Lower leg skin (tissue), 4 donors: ENCODE measurements around the gene SOAT2. TPM values are rescaled to one million over a fixed set of nuclear protein-coding genes. Genes with fewer than 3 reads are reported as not detected.

Source experiments
- DNase-seq, 2 donors: peaks; one replicate each; pipeline ENCODE4 v3.0.0-alpha.2; 2019; ENCODE audit warnings: low spot score in 2 of 2
- H3K4me3 ChIP-seq: fragments of 200-600 bp; sonication (generic); 2 replicates; pipeline ENCODE4 v1.5.1; 2017; ENCODE audit warnings: mild to moderate bottlenecking, low read depth; ENCODE audit not compliant: poor library complexity, severe bottlenecking
- POLR2A ChIP-seq, 2 donors: fragments of 450-650 bp; IDR thresholded peaks; one replicate each; pipeline ENCODE4 v1.6.1; 2016 to 2017; ENCODE audit warnings: antibody characterized with exemption in 2 of 2, mild to moderate bottlenecking in 1 of 2, moderate library complexity in 1 of 2
- WGBS, 2 donors: methylation state at CpG; one replicate each; pipeline ENCODE4 v1.1.5; 2018; 5-methylcytosine and 5-hydroxymethylcytosine counted together
- intact Hi-C: fragments of 100-400 bp; cut with DNase I; formaldehyde crosslinking; loops from one replicate; pipeline ENCODE4 v1.15.0; 2023; ENCODE audit warnings: low total_unique reads
- total RNA-seq, 4 donors: library from RNA; depleted of rRNA; stranded (reverse); fragments of >200 nt; gene quantifications; one replicate each; pipeline ENCODE4 v1.1.0, GENCODE V29; 2016
- TF ChIP-seq, protein P1 (sequence below), 3 donors: fragments of 450-650 bp; IDR thresholded peaks; one replicate each; pipeline ENCODE4 v1.5.1; 2016; ENCODE audit warnings: antibody characterized with exemption in 3 of 3, mild to moderate bottlenecking in 3 of 3, moderate library complexity in 2 of 3

Gene SOAT2, protein sequence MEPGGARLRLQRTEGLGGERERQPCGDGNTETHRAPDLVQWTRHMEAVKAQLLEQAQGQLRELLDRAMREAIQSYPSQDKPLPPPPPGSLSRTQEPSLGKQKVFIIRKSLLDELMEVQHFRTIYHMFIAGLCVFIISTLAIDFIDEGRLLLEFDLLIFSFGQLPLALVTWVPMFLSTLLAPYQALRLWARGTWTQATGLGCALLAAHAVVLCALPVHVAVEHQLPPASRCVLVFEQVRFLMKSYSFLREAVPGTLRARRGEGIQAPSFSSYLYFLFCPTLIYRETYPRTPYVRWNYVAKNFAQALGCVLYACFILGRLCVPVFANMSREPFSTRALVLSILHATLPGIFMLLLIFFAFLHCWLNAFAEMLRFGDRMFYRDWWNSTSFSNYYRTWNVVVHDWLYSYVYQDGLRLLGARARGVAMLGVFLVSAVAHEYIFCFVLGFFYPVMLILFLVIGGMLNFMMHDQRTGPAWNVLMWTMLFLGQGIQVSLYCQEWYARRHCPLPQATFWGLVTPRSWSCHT
- under 1 TPM in 2 of 4 donors, not detected in 2; 0.26 to 0.63 TPM for total RNA-seq

DNA sequence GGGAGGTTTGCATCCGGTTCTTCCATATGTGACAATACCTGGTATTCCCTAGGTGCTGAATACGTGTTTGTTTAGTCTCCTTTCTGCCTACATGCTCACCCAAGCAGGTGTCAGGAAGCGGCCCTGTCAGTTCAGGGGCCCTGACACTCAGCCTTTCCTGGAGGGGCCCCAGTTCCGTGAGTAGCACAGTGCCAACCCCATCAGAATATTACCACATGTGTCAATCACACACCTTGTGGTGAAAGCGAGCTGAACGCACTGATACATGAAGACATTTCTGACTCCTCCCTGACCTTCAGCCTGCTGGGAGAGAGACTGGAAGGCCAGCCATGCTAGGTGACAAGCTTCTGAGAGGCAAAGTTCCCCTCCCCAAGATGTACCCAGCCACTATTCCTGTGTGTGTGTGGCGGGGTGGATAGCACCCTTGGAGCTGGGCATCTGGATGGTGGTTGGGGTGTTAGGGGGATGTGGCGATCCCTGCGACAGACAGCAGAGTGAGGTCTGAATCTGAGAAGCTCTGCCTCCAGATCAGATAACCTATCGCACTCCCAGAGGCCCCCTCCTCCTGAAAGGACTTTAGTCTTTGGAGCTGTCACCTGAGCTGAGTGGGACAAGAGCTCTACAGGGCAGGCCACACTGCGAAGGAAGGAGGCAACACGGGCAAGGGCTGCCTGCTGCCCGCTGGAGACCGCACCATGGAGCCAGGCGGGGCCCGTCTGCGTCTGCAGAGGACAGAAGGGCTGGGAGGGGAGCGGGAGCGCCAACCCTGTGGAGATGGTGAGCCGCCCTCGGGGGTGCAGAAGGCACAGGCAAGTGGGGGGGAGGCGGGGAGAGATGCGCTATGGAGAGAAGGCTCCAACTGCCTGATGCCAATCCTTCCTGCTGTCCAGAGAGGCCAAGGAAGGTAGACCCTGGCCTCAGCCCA is at the start of gene SOAT2:
TSS of gene SOAT2 (plus strand) at position 604 of the 925 bp plus-strand sequence. CDS start at position 696, 92 bp downstream.
- no peak within 1 kb of the TSS for H3K4me3 ChIP-seq
- TF ChIP-seq, protein P1, sequence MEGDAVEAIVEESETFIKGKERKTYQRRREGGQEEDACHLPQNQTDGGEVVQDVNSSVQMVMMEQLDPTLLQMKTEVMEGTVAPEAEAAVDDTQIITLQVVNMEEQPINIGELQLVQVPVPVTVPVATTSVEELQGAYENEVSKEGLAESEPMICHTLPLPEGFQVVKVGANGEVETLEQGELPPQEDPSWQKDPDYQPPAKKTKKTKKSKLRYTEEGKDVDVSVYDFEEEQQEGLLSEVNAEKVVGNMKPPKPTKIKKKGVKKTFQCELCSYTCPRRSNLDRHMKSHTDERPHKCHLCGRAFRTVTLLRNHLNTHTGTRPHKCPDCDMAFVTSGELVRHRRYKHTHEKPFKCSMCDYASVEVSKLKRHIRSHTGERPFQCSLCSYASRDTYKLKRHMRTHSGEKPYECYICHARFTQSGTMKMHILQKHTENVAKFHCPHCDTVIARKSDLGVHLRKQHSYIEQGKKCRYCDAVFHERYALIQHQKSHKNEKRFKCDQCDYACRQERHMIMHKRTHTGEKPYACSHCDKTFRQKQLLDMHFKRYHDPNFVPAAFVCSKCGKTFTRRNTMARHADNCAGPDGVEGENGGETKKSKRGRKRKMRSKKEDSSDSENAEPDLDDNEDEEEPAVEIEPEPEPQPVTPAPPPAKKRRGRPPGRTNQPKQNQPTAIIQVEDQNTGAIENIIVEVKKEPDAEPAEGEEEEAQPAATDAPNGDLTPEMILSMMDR (IDR thresholded peaks at IDR 0.05): no peak
- no peak for TF ChIP-seq POLR2A (IDR thresholded peaks at IDR 0.05)
- WGBS, 2 donors: 76 to 84% methylated on average over 21 to 23 of the region's 23 CpGs
- peak in 1 of 2 donors; percentile 84 for DNase-seq
- intact Hi-C loops: no loop called here

DNA sequence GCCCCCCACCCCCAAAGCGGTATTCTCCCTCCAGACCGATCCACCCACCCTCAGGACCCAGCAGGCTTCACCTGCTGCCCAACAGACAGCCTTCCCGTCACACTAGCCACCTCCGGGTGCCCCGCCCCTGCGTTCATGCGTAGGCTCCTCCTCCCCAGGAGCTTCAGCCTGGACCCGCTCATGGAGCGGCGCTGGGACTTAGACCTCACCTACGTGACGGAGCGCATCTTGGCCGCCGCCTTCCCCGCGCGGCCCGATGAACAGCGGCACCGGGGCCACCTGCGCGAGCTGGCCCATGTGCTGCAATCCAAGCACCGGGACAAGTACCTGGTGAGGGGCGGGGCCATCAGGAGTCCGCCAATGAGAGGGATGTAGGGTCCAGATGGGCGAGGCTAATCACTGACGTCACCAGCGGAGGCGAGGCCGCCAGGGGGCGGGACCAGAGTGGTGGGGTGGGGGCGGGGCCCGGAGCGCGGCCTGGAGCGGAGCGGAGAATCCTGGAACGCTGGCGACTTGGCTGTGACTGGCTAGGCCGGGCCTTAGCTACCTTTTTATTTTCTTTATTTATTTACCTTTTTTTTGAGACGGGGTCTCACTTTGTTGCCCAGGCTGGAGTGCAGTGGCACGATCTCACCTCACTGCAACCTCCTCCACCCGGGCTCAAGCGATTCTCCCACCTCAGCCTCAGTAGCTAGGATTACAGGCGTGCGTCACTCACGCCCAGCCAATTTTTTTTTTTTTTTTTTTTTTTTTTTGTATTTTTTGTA is 49.0 kb upstream of the SOAT2 start:
- peak; percentile 93 to 99 for DNase-seq
- peak overlapping the region; percentile 29 for H3K4me3 ChIP-seq
- 6 to 9% methylated on average over 33 to 37 of the region's 48 CpGs for WGBS, 2 donors
- intact Hi-C loops: no loop called here
- no peak for TF ChIP-seq POLR2A (IDR thresholded peaks at IDR 0.05)
- TF ChIP-seq, protein P1 (IDR thresholded peaks at IDR 0.05): no peak

DNA sequence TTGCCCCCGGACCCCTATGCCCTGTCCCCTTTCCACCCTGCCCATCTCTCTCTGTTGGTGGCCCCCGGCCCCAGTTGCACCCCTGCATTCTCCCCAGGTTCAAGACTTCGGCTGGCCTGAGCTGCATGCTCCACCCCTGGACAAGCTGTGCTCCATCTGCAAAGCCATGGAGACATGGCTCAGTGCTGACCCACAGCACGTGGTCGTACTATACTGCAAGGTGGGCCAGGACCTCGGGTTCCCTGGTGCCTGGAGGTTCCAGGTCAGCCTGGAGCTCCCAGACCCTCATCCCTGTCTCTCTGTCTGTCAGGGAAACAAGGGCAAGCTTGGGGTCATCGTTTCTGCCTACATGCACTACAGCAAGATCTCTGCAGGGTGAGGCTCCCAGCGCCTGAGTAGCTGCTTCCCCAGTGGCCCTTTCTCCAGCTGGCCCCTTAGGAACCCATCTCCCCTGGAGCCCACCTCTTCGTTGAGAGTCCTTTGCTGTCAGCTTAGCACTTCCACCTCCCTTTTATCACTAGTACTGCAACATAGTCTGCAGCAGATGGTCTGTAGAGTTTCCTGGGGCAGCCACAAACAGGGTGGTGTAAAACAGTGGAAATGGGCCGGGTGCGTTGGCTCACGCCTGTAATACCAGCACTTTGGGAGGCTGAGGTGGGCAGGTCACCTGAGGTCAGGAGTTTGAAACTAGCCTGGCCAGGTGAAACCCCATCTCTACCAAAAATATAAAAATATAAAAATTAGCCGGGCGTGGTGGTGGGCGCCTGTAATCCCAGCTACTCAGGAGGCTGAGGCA is 47.6 kb upstream of the SOAT2 start:
- peak in 1 of 2 donors; percentile 85 for DNase-seq
- intact Hi-C loops: no loop called here

DNA sequence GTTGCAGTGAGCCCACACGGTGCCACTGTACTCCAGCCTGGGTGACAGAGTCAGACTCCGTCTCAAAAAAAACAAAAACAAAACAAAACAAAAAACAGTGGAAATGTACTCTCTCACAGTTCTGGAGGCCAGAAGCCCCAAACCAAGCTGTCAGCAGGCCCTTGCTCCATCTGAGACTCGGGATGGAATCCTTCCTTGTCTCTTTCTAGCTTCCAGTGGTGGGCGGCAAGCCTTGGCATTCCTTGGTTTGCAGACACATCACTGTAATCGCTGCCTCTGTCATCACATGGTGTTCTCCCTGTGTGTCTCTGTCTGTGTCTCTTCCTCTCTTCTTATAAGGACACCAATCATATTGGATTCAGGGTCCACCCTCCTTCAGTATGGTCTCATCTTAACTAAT is 47.0 kb upstream of the SOAT2 start:
- no peak overlapping the region for H3K4me3 ChIP-seq
- TF ChIP-seq, protein P1 (IDR thresholded peaks at IDR 0.05): no peak
- no peak for TF ChIP-seq POLR2A (IDR thresholded peaks at IDR 0.05)
- DNase-seq: peak in 1 of 2 donors; percentile 79
- 79 to 83% methylated on average over 5 of the region's 5 CpGs for WGBS, 2 donors
- intact Hi-C loops: no loop called here

More for the DNA sequence above, 47.6 kb upstream of the SOAT2 start:
- no peak overlapping the region for H3K4me3 ChIP-seq
- WGBS, 2 donors: 82 to 83% methylated on average over 15 of the region's 15 CpGs
- no peak for TF ChIP-seq POLR2A (IDR thresholded peaks at IDR 0.05)
- TF ChIP-seq, protein P1 (IDR thresholded peaks at IDR 0.05): no peak
